Activated CD8-positive, alpha-beta memory T cell treated with anti-CD3 and anti-CD28 coated beads, Interleukin-2, amount 10 ng/mL, durations not matched to agents 7 days and 5 days (primary cell): ENCODE measurements around the gene PHF13. TPM values are rescaled to one million over a fixed set of nuclear protein-coding genes. Genes with fewer than 3 reads are reported as not detected.
"Not testable (repeated sequence)": the region's sequence is repeated elsewhere in the genome, so short reads cannot be mapped to it uniquely, and the experiment has no call there.

ENCODE experiments used
- ATAC-seq: fragments of 150-1000 bp; cut with Tn5 transposase; one replicate; pipeline ENCODE4 v1.10.0; 2021; ENCODE audit warnings: moderate library complexity
- CTCF ChIA-PET: fragments of 350-600 bp; sonication (Branson Sonifier 250); formaldehyde crosslinking; loops from one replicate; lab custom pipeline; 2021; ENCODE audit warnings: antibody characterized with exemption; lab: Charles Lee
- DNase-seq: peaks from one replicate; pipeline ENCODE4 v3.0.0-alpha.2; 2020
- H3K27ac Mint-ChIP-seq: one replicate; pipeline ENCODE4 v1.8.0; 2021; ENCODE audit warnings: mild to moderate bottlenecking, mixed read lengths
- H3K27me3 Mint-ChIP-seq: one replicate; pipeline ENCODE4 v1.8.0; 2021; ENCODE audit warnings: mixed read lengths
- H3K36me3 Mint-ChIP-seq: one replicate; pipeline ENCODE4 v1.8.0; 2021; ENCODE audit warnings: mild to moderate bottlenecking, mixed read lengths
- H3K4me1 Mint-ChIP-seq: one replicate; pipeline ENCODE4 v1.8.0; 2021; ENCODE audit warnings: mixed read lengths
- H3K4me3 Mint-ChIP-seq: one replicate; pipeline ENCODE4 v1.8.0; 2021; ENCODE audit warnings: mild to moderate bottlenecking, moderate library complexity, mixed read lengths
- H3K9me3 Mint-ChIP-seq: one replicate; pipeline ENCODE4 v1.8.0; 2022; ENCODE audit warnings: low read depth, mixed read lengths
- total RNA-seq, 2 experiments: library from RNA; stranded (reverse); gene quantifications; one replicate each; pipeline ENCODE4 v1.2.3, GENCODE V29; 2021

Gene PHF13
- total RNA-seq, 2 experiments from 2014 or later = 10.7 to 15.9 TPM

GRCh38 chr1:6632588-6633514 lies 19.3 kb downstream of the PHF13 start:
- Mint-ChIP-seq H3K27me3 (no peaks in the 10 kb centered on the region), H3K27ac (no peak overlapping the region), H3K36me3 (peaks cover 15% of the 10 kb centered on the region), H3K4me1 (peaks cover 2% of the 10 kb centered on the region), H3K9me3 (no peaks in the 10 kb centered on the region), H3K4me3 (no peak overlapping the region)
- CTCF ChIA-PET = interaction anchor here (0.6 to 2.2 kb wide), 3 partner anchors 15 to 427 kb away, joined by 3 to 5 read pairs (median 3); partner anchors contain the start of genes NOL9, RNF207 and TAS1R1
- DNase-seq = no peak
- no peak for ATAC-seq

GRCh38 chr1:6634371-6635052 lies 21.0 kb downstream of the PHF13 start:
- Mint-ChIP-seq H3K27me3 (no peaks in the 10 kb centered on the region), H3K9me3 (no peaks in the 10 kb centered on the region), H3K36me3 (peaks cover 14% of the 10 kb centered on the region), H3K27ac (no peak overlapping the region), H3K4me3 (no peak overlapping the region), H3K4me1 (no peaks in the 10 kb centered on the region)
- peak; percentile 29 for ATAC-seq
- CTCF ChIA-PET = interaction anchor here (0.7 to 1.6 kb wide), 3 partner anchors 34 to 144 kb away, joined by 3 to 4 read pairs (median 3); no protein-coding TSS in a partner anchor
- peak; percentile 54 for DNase-seq

- H3K4me1 Mint-ChIP-seq = no peaks in the 10 kb centered on the region
- CTCF ChIA-PET = interaction anchor here (0.7 to 1.6 kb wide), 3 partner anchors 35 to 145 kb away, joined by 3 to 4 read pairs (median 3); no protein-coding TSS in a partner anchor
- ATAC-seq (no peak), DNase-seq (no peak)
- H3K36me3 Mint-ChIP-seq = peaks cover 9% of the 10 kb centered on the region
- H3K27ac Mint-ChIP-seq = no peak overlapping the region
- no peaks in the 10 kb centered on the region for H3K9me3 Mint-ChIP-seq
- no peak overlapping the region for H3K4me3 Mint-ChIP-seq
- H3K27me3 Mint-ChIP-seq = no peaks in the 10 kb centered on the region
These were observed 21.8 kb downstream of the PHF13 start for GRCh38 chr1:6635161-6635909.

- DNase-seq (no peak), ATAC-seq (no peak)
- no peak overlapping the region for H3K27ac Mint-ChIP-seq
- H3K27me3 Mint-ChIP-seq = no peaks in the 10 kb centered on the region
- CTCF ChIA-PET = interaction anchor here (2.8 kb wide), 1 partner anchor 11 kb away, joined by 13 read pairs; no protein-coding TSS in a partner anchor
- no peak overlapping the region for H3K4me3 Mint-ChIP-seq
- H3K4me1 Mint-ChIP-seq = no peaks in the 10 kb centered on the region
- H3K36me3 Mint-ChIP-seq = peaks cover 9% of the 10 kb centered on the region
- H3K9me3 Mint-ChIP-seq = no peaks in the 10 kb centered on the region
These were observed 22.6 kb downstream of the PHF13 start for GRCh38 chr1:6635910-6636760.

- not testable (repeated sequence) for H3K27me3 Mint-ChIP-seq, H3K9me3 Mint-ChIP-seq, H3K4me3 Mint-ChIP-seq, DNase-seq, H3K4me1 Mint-ChIP-seq, ATAC-seq
- peak overlapping the region; percentile 20 for H3K27ac Mint-ChIP-seq
- CTCF ChIA-PET = interaction anchor here (2.8 kb wide), 1 partner anchor 10 kb away, joined by 13 read pairs; no protein-coding TSS in a partner anchor
- H3K36me3 Mint-ChIP-seq = peaks cover 10% of the 10 kb centered on the region
These were observed 23.2 kb downstream of the PHF13 start for GRCh38 chr1:6636778-6637177.

- no peak for ATAC-seq
- H3K36me3 Mint-ChIP-seq = peaks cover 13% of the 10 kb centered on the region
- CTCF ChIA-PET = interaction anchor here (2.8 kb wide), 1 partner anchor 9 kb away, joined by 13 read pairs; no protein-coding TSS in a partner anchor
- H3K4me3 Mint-ChIP-seq = no peak overlapping the region
- no peaks in the 10 kb centered on the region for H3K27me3 Mint-ChIP-seq
- DNase-seq = no peak
- no peaks in the 10 kb centered on the region for H3K4me1 Mint-ChIP-seq
- H3K27ac Mint-ChIP-seq = no peak overlapping the region
- no peaks in the 10 kb centered on the region for H3K9me3 Mint-ChIP-seq
These were observed 24.2 kb downstream of the PHF13 start for GRCh38 chr1:6637770-6638169.

- DNase-seq (no peak), ATAC-seq (no peak)
- no peaks in the 10 kb centered on the region for H3K27me3 Mint-ChIP-seq
- CTCF ChIA-PET = interaction anchor here (2.8 kb wide), 1 partner anchor 9 kb away, joined by 13 read pairs; no protein-coding TSS in a partner anchor
- H3K4me1 Mint-ChIP-seq = no peaks in the 10 kb centered on the region
- no peak overlapping the region for H3K27ac Mint-ChIP-seq
- H3K36me3 Mint-ChIP-seq = peaks cover 10% of the 10 kb centered on the region
- no peak overlapping the region for H3K4me3 Mint-ChIP-seq
- H3K9me3 Mint-ChIP-seq = no peaks in the 10 kb centered on the region
These were observed 24.7 kb downstream of the PHF13 start for GRCh38 chr1:6638226-6638625.

GRCh38 chr1:6640867-6641266 lies 27.3 kb downstream of the PHF13 start:
- ATAC-seq, H3K27ac Mint-ChIP-seq, H3K4me3 Mint-ChIP-seq, H3K36me3 Mint-ChIP-seq, DNase-seq, H3K27me3 Mint-ChIP-seq, H3K4me1 Mint-ChIP-seq, H3K9me3 Mint-ChIP-seq: not testable (repeated sequence)
- CTCF ChIA-PET = interaction anchor here (0.6 to 1.5 kb wide), 2 partner anchors 20 to 209 kb away, joined by 3 read pairs; no protein-coding TSS in a partner anchor

GRCh38 chr1:6645018-6645417 lies 31.5 kb downstream of the PHF13 start:
- H3K27me3 Mint-ChIP-seq = no peaks in the 10 kb centered on the region
- CTCF ChIA-PET = interaction anchor here (1.3 to 3.2 kb wide), 6 partner anchors 9 to 161 kb away, joined by 3 to 29 read pairs (median 6); partner anchors contain the start of genes NOL9 and TAS1R1
- H3K36me3 Mint-ChIP-seq = peaks cover 6% of the 10 kb centered on the region
- no peak for ATAC-seq
- no peaks in the 10 kb centered on the region for H3K4me1 Mint-ChIP-seq
- DNase-seq = no peak
- no peak overlapping the region for H3K4me3 Mint-ChIP-seq
- H3K9me3 Mint-ChIP-seq = no peaks in the 10 kb centered on the region
- H3K27ac Mint-ChIP-seq = no peak overlapping the region

GRCh38 chr1:6646499-6647148 lies 33.1 kb downstream of the PHF13 start:
- ATAC-seq = peak; percentile 64
- H3K4me1 Mint-ChIP-seq = no peaks in the 10 kb centered on the region
- H3K27ac Mint-ChIP-seq = no peak overlapping the region
- no peaks in the 10 kb centered on the region for H3K27me3 Mint-ChIP-seq
- no peak overlapping the region for H3K4me3 Mint-ChIP-seq
- H3K36me3 Mint-ChIP-seq = peaks cover 8% of the 10 kb centered on the region
- no peaks in the 10 kb centered on the region for H3K9me3 Mint-ChIP-seq
- CTCF ChIA-PET = interaction anchor here (0.7 to 3.2 kb wide), 22 partner anchors 8 to 206 kb away, joined by 3 to 29 read pairs (median 5); partner anchors contain the start of genes NOL9 and TAS1R1
- no peak for DNase-seq

- CTCF ChIA-PET = no interaction called here
- DNase-seq (no peak), ATAC-seq (no peak)
- Mint-ChIP-seq H3K36me3 (peaks cover 6% of the 10 kb centered on the region), H3K4me1 (no peaks in the 10 kb centered on the region), H3K27me3 (no peaks in the 10 kb centered on the region), H3K4me3 (no peak overlapping the region), H3K27ac (no peak overlapping the region), H3K9me3 (no peaks in the 10 kb centered on the region)
These were observed 35.0 kb downstream of the PHF13 start for GRCh38 chr1:6648556-6648955.
